ENCODE measurements around the gene CFAP157. TPM values are rescaled to one million over a fixed set of nuclear protein-coding genes. Genes with fewer than 3 reads are reported as not detected.

The CFAP157 gene
- total and polyA plus RNA-seq, 2 donors (not counting 3 experiments of a cell fraction or from before 2014, with no cell fraction given): 0.03 TPM; not detected in 1

DNA sequence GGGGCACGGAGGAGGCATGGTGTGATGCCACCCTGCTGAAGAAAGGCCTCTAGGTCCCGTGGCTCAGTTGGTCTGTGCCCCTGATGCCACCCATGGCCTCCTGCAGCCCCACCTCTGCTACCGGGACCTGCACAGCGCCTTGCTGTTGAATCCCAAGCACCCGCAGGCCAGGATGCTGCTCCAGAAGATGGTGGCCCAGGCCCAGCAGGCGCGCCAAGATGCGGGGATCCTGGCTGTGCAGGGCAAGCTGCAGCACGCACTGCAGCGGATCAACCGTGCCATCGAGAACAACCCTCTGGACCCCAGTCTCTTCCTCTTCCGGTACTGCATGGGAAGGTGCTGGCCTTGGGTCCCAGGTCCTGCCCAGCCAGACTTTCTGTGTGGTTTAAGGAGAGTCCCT lies 16.2 kb downstream of the CFAP157 start:
- intact Hi-C loops (cut with micrococcal nuclease): no loop called here
- H3K9me3 ChIP-seq (replicated peaks; ENCODE audit: control insufficient read depth, insufficient read depth, low read length): no peaks in the 10 kb centered on the region
- POLR2A ChIA-PET: no interaction called here

More for the DNA sequence above, 16.2 kb downstream of the CFAP157 start:
- H4K20me1 ChIP-seq (replicated peaks; ENCODE audit: control insufficient read depth, extremely low read depth, insufficient read depth, low read length): no peaks in the 10 kb centered on the region
- dilution Hi-C loops (cut with MboI; ENCODE audit: extremely low pct_ligation_motif_present, low sequenced_read_pairs): no loop called here
- no peaks in the 10 kb centered on the region for H3K27me3 ChIP-seq (ENCODE audit: control insufficient read depth in 2 of 2, insufficient read depth in 2 of 2, low read length in 2 of 2)
- no peak overlapping the region for H2AFZ ChIP-seq (ENCODE audit: low read depth, low read length)
- BruUV-seq (replicated peaks): no TSS peak
- no peaks in the 10 kb centered on the region for H3K4me1 ChIP-seq (ENCODE audit: control insufficient read depth, extremely low read depth, insufficient read depth, low read length)
- no peaks in the 10 kb centered on the region for H3K79me2 ChIP-seq (ENCODE audit: control insufficient read depth, insufficient read depth, low read length)
- H3K4me3 ChIP-seq (replicated peaks in 1 of 3; ENCODE audit: insufficient read depth in 1 of 3, low read depth in 1 of 3, low read length in 3 of 3): no peak overlapping the region
- no peaks in the 10 kb centered on the region for H3K9me1 ChIP-seq (replicated peaks; ENCODE audit: control insufficient read depth, extremely low read depth, insufficient read depth, low read length)
- no peak for FAIRE-seq
- DNase-seq (ENCODE audit: low read depth, low spot score): no peak
- no peaks in the 10 kb centered on the region for H3K36me3 ChIP-seq (ENCODE audit: control insufficient read depth in 2 of 2, extremely low read depth in 1 of 2, insufficient read depth in 2 of 2, low read length in 2 of 2)
- H3K9ac ChIP-seq (replicated peaks; ENCODE audit: extremely low read depth, insufficient read depth, low read length): no peak overlapping the region
- H3K27ac ChIP-seq (ENCODE audit: insufficient read depth, low read depth, low read length): no peak overlapping the region
- TF ChIP-seq EZH2 (IDR thresholded peaks at IDR 0.05; ENCODE audit: borderline replicate concordance, low read depth, low read length, severe bottlenecking) (no peak), FOS (IDR thresholded peaks at IDR 0.05; ENCODE audit: borderline replicate concordance, insufficient read depth, low read length) (no peak), GATA2 (IDR thresholded peaks at IDR 0.05; ENCODE audit: insufficient read depth, insufficient read length, low read depth, low read length) (no peak), POLR2A (IDR thresholded peaks at IDR 0.05; ENCODE audit: low read depth, low read length) (no peak), MYC (IDR thresholded peaks at IDR 0.05; ENCODE audit: low read depth, low read length) (no peak), POLR2AphosphoS5 (IDR thresholded peaks at IDR 0.05; ENCODE audit: insufficient read depth, low read depth, low read length) (no peak), JUN (IDR thresholded peaks at IDR 0.05; ENCODE audit: borderline replicate concordance, insufficient read depth, insufficient read length, low read depth) (no peak)
- TF ChIP-seq, protein P1, sequence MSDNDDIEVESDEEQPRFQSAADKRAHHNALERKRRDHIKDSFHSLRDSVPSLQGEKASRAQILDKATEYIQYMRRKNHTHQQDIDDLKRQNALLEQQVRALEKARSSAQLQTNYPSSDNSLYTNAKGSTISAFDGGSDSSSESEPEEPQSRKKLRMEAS (IDR thresholded peaks at IDR 0.05; ENCODE audit: insufficient read depth, insufficient read length): no peak
- TF ChIP-seq, protein P2, sequence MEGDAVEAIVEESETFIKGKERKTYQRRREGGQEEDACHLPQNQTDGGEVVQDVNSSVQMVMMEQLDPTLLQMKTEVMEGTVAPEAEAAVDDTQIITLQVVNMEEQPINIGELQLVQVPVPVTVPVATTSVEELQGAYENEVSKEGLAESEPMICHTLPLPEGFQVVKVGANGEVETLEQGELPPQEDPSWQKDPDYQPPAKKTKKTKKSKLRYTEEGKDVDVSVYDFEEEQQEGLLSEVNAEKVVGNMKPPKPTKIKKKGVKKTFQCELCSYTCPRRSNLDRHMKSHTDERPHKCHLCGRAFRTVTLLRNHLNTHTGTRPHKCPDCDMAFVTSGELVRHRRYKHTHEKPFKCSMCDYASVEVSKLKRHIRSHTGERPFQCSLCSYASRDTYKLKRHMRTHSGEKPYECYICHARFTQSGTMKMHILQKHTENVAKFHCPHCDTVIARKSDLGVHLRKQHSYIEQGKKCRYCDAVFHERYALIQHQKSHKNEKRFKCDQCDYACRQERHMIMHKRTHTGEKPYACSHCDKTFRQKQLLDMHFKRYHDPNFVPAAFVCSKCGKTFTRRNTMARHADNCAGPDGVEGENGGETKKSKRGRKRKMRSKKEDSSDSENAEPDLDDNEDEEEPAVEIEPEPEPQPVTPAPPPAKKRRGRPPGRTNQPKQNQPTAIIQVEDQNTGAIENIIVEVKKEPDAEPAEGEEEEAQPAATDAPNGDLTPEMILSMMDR (IDR thresholded peaks at IDR 0.05; ENCODE audit: extremely low read depth in 1 of 2, insufficient read depth in 1 of 2, low read depth in 1 of 2, low read length in 2 of 2): no peak
- H3K4me2 ChIP-seq (ENCODE audit: insufficient read depth, low read length): no peak overlapping the region
- CTCF ChIA-PET: interaction anchor here (1.2 to 2.7 kb wide), 2 partner anchors 10 to 12 kb away, joined by 3 to 12 read pairs; partner anchors contain the start of gene TOR2A

Data from endothelial cell of umbilical vein (primary cell).